ENCODE measurements around the gene GCK. TPM values are rescaled to one million over a fixed set of nuclear protein-coding genes. Genes with fewer than 3 reads are reported as not detected.

The GCK gene
- total and polyA plus RNA-seq, 2 of the 13 experiments (the other 11 are each of a cell fraction or from before 2014, with no cell fraction given): not detected

DNA sequence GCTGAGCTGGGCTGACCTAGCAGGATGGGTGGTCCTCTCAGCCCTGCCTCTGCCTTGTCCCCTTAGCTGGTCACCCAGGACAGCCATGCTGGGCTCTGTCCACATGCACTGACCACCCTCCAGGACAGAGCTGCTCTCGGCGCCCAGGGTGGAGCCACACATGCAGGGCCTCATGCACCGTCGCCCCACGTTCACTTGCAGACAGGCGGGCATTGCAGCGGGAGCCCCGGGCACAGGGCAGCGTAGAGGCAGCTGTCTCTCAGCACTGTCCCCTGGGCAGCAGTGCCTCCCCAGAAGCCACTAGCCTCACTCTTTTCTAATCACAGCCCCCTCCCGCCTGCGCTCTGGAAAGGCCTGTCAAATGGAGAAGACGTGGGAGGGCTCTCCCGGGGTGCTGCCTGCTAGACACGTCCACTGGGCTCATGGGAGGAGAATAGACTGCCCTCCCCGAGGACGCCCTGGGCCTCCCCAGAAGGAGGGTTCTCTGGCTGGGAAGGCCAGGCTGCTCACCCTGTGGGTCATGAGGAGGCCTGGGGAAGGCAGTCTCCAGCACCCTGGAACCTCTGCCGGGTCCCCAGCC is 49.0 kb upstream of the GCK start:
- Histone ChIP-seq H3K9ac (ENCODE audit: insufficient read depth, low read depth, low read length) (no peak overlapping the region), H3K27ac (ENCODE audit: extremely low read length, insufficient read depth, low read length) (no peak overlapping the region), H3K79me2 (ENCODE audit: insufficient read depth, low read length) (no peaks in the 10 kb centered on the region), H3K9me3 (ENCODE audit: low read length) (no peaks in the 10 kb centered on the region), H3K27me3 (ENCODE audit: control insufficient read depth in 1 of 2, insufficient read depth in 2 of 2, low read length in 2 of 2) (peaks cover 25 to 90% of the 10 kb centered on the region in 2 experiments), H3K4me1 (ENCODE audit: insufficient read depth, low read length) (no peaks in the 10 kb centered on the region), H3K36me3 (replicated peaks in 1 of 2; ENCODE audit: control insufficient read depth in 1 of 2, insufficient read depth in 2 of 2, low read length in 2 of 2) (no peaks in the 10 kb centered on the region), H3K4me3 (replicated peaks in 1 of 3; ENCODE audit: insufficient read depth in 1 of 3, low read depth in 2 of 3, low read length in 3 of 3) (no peak overlapping the region), H3K4me2 (ENCODE audit: low read depth, low read length) (no peak overlapping the region), H2AFZ (ENCODE audit: low read length) (no peak overlapping the region), H4K20me1 (ENCODE audit: insufficient read depth, low read length) (no peaks in the 10 kb centered on the region)
- no CpG with 5 or more reads among the region's 17 CpGs for WGBS (ENCODE audit: low lambda C conversion rate)
- ChIA-PET POLR2A (no interaction called here), CTCF (ENCODE audit: low intra/inter-chr PET ratio, low total read pairs) (no interaction called here)
- no TSS peak for BruUV-seq (replicated peaks)
- DNase-seq (ENCODE audit: low spot score): no peak
- in situ Hi-C loops (cut with HindIII; ENCODE audit: extremely low pct_ligation_motif_present, low pct_unique_long_range_greater_than_20kb): no loop called here
- FAIRE-seq: no peak
- intact Hi-C loops (cut with micrococcal nuclease; ENCODE audit: unreplicated experiment): no loop called here
- no peak for ATAC-seq
- TF ChIP-seq ZNF839 (CRISPR knock-in tag; IDR thresholded peaks at IDR 0.05; ENCODE audit: borderline replicate concordance) (no peak), ZNF879 (CRISPR knock-in tag; IDR thresholded peaks at IDR 0.05) (no peak), ZFYVE20 (CRISPR knock-in tag; IDR thresholded peaks at IDR 0.05; ENCODE audit: borderline replicate concordance, low read depth) (no peak), ETV6 (CRISPR knock-in tag; conservative IDR thresholded peaks at IDR 0.05) (no peak), NCOR1 (IDR thresholded peaks at IDR 0.05; ENCODE audit: borderline replicate concordance, low read length) (no peak), KLF11 (CRISPR knock-in tag; IDR thresholded peaks at IDR 0.05) (no peak), ZNF563 (CRISPR knock-in tag; IDR thresholded peaks at IDR 0.05) (no peak), NRL (CRISPR knock-in tag; IDR thresholded peaks at IDR 0.05; ENCODE audit: borderline replicate concordance) (no peak), ZNF781 (CRISPR knock-in tag; IDR thresholded peaks at IDR 0.05; ENCODE audit: borderline replicate concordance, not compliant biosample characterization) (no peak), SRSF1 (optimal IDR thresholded peaks at IDR 0.05; ENCODE audit: low read depth, low read length) (no peak), ZNF350 (CRISPR knock-in tag; IDR thresholded peaks at IDR 0.05; ENCODE audit: borderline replicate concordance, low read depth) (no peak), HNRNPH1 (optimal IDR thresholded peaks at IDR 0.05; ENCODE audit: low read depth, low read length) (no peak), ZNF543 (CRISPR knock-in tag; IDR thresholded peaks at IDR 0.05) (no peak), NAIF1 (CRISPR knock-in tag; IDR thresholded peaks at IDR 0.05; ENCODE audit: borderline replicate concordance) (no peak), NFE2 (CRISPR knock-in tag; IDR thresholded peaks at IDR 0.05) (no peak), KDM3A (CRISPR knock-in tag; IDR thresholded peaks at IDR 0.05; ENCODE audit: low read depth) (no peak)
- TF ChIP-seq, protein P1, sequence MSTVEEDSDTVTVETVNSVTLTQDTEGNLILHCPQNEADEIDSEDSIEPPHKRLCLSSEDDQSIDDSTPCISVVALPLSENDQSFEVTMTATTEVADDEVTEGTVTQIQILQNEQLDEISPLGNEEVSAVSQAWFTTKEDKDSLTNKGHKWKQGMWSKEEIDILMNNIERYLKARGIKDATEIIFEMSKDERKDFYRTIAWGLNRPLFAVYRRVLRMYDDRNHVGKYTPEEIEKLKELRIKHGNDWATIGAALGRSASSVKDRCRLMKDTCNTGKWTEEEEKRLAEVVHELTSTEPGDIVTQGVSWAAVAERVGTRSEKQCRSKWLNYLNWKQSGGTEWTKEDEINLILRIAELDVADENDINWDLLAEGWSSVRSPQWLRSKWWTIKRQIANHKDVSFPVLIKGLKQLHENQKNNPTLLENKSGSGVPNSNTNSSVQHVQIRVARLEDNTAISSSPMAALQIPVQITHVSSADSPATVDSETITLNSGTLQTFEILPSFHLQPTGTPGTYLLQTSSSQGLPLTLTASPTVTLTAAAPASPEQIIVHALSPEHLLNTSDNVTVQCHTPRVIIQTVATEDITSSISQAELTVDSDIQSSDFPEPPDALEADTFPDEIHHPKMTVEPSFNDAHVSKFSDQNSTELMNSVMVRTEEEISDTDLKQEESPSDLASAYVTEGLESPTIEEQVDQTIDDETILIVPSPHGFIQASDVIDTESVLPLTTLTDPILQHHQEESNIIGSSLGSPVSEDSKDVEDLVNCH (CRISPR knock-in tag; IDR thresholded peaks at IDR 0.05): no peak
- TF ChIP-seq, protein P2, sequence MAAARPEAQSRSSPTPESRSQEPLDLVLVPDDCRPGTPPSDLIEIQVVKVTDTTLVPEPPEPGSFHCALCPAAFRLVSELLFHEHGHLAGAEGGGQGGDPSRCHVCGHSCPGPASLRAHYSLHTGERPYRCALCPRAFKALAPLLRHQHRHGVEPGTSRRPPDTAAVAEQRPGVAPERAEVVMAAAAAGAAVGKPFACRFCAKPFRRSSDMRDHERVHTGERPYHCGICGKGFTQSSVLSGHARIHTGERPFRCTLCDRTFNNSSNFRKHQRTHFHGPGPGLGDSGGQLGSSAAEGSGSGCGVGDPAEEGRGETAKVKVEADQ (CRISPR knock-in tag; IDR thresholded peaks at IDR 0.05; ENCODE audit: borderline replicate concordance): no peak
- TF ChIP-seq, protein P3, sequence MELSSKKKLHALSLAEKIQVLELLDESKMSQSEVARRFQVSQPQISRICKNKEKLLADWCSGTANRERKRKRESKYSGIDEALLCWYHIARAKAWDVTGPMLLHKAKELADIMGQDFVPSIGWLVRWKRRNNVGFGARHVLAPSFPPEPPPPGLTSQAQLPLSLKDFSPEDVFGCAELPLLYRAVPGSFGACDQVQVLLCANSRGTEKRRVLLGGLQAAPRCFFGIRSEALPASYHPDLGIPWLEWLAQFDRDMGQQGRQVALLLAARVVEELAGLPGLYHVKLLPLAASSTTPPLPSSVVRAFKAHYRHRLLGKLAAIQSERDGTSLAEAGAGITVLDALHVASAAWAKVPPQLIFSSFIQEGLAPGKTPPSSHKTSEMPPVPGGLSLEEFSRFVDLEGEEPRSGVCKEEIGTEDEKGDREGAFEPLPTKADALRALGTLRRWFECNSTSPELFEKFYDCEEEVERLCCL (CRISPR knock-in tag; IDR thresholded peaks at IDR 0.05; ENCODE audit: borderline replicate concordance): no peak

Data from HepG2 (cell line).